CD4-positive, alpha-beta T cell treated with Interleukin-12 subunit alpha and Interleukin-12 subunit beta, for 1 hour (primary cell): ENCODE data around the gene MAN1B1.
A peak's percentile ranks its signal among the peaks of the same experiment; 100 is the strongest.

ENCODE experiments used
- DNase-seq: peaks from one replicate; pipeline ENCODE4 v3.0.0-alpha.2; 2020

MAN1B1 gene

GRCh38 chr9:137148242-137148641 lies 61.5 kb downstream of the MAN1B1 start:
- no peak for DNase-seq

DNA sequence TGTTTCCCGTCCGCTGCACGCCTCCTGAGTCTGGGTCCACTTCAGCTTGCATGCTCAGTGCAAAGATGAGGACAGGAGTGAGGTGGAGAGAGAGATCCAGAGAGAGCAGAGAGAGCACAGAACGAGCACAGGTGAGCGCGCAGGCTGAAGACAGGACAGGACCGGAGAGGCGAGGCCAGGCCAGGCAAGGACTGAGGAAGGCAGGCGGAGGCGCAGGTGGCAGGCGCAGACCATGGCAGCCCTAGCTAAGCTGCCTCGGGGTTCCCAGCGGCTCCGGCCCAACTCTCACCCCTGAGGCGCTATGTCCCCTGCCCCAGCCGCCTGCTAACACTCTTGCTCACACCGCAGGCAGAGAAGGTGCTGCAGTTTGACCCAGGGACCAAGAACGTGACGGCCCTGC lies 61.9 kb downstream of the MAN1B1 start:
- DNase-seq = no peak

DNA sequence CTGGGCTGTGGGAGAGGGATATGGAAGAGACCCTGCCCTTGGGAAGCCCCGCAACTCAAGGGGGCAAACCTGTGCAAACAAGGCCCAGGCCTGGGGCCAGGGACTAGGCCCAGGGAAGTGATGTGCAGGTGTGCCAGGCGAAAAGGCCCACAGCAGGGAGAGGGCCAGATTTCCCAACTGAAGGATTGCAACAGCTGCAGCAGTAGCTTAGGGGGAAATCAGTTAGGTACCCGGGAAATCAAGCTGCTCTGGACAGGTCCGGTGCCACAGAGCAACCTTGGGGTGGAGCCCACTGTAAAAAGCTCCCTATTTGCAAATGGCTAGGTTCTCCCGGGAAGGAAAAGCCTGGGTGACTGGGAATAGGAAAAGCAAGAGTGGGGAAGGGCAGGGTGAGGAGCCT lies 62.6 kb downstream of the MAN1B1 start:
- no peak for DNase-seq

DNA sequence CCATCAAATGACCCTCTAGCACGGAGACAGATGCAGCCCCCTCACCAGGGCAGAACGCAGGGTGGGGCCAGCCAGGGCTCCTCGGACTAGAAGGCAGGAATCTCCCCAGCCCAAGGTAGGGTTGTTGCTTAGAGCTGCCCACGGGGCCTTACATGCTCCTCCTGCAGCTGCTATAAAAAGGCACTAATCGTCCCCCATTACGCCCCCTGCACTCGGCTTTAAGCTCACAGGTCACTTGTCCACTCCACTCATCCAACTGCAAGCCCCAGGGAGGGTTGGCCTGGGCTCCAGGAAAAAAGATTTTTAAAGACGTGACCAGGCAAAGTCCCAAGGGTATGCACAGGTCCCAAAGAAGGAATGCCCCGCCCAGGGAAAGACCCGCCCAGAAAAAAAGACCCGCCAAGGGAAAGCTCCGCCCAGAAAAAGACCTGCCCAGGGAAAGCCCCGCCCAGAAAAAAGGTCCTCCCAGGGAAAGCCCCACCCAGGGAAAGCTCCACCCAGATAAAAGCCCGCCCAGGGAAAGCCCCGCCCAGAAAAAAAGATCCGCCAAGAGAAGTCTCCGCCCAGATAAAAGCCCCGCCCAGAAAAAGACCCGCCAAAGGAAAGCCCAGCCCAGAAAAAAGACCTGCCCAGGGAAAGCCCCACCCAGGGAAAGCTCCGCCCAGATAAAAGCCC lies 63.3 kb downstream of the MAN1B1 start:
- DNase-seq = no peak

DNA sequence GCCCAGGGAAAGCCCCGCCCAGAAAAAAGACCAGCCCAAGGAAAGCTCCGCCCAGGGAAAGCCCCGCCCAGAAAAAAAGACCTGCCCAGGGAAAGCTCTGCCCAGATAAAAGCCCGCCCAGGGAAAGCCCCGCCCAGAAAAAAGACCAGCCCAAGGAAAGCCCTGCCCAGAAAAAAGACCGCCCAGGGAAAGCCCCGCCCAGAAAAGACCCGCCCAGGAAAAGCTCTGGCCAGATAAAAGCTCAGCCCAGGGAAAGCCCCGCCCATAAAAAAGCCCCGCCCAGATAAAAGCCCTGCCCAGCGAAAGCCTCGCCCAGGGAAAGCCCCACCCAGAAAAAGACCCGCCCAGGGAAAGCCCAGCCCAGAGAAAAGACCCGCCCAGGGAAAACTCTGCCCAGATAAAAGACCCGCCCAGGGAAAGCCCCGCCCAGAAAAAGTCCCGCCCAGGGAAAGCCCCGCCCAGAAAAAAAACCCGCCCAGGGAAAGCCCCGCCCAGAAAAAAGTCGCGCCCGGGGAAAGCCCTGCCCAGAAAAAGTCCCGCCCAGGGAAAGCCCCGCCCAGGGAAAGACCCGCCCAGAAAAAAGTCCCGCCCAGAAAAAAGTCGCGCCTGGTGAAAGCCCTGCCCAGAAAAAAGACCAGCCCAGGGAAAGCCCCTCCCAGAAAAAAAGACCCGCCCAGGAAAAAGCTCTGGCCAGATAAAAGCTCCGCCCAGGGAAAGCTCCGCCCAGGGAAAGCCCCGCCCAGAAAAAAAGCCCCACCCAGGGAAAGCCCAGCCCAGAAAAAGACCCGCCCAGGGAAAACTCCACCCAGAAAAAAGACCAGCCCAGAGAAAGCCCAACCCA lies 64.1 kb downstream of the MAN1B1 start:
- peak; percentile 59 for DNase-seq

GRCh38 chr9:137152844-137153405 lies 66.1 kb downstream of the MAN1B1 start:
- DNase-seq = no peak

- peak; percentile 59 for DNase-seq
Measured at GRCh38 chr9:137156567-137157375, 70.0 kb downstream of the MAN1B1 start.

DNA sequence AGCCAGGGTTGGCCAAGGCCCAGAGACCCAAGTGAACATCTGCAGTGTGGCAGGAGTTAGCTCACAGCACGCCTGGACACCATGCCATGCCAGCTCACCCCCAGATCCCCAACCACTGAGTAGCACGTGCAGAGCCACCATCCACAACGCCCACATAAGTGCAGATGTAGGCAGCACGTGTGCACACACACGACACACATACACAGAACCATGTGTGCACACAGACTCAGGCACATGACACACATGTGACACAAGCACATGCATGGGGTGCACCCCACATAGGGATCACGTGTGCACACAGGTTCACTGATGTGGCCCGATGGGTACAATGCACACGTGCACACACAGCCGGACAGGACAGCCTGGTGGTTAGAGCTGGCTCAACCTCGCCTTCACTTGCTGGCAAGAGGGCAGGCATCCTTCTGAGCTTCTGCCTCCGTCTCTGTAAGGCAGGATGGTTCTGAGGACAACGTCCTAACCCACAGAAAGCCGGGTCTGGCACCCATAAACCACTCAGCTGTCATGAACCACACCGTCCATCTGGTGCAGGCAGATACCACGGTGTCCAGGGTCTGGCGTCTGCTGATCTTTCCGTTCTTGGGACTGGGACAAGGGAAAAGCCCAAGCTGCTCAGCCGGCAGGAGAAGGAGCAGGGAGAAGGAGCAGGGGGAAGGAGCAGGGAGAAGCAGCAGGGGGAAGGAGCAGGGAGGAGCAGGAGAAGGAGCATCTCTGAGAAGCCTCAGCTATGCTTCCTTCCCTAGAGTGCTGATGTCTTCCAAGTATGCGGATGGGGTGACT lies 71.0 kb downstream of the MAN1B1 start:
- no peak for DNase-seq

DNA sequence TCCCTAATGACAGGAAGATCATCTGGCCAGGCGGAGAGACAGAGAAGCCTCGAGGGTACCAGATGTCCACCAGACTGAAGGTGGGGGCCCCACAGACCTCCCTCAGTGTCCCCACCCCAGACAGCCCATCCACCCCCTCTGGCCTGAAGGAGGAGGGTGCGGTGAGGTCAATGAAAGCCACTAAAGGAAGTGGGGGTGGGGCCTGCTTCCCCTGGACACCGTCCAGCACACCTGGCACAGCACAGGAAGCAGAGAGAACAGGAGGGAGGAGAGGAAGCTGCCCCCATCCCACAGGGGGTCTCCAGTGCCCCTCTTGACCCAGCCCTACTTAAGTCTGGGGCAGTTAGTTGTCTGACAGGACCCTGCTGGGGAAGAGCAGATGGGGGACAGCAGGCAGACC lies 71.8 kb downstream of the MAN1B1 start:
- DNase-seq = no peak
